ENCODE results near the gene DPP8.

GRCh38 chr15:65393557-65393956 is 123.9 kb downstream of the DPP8 start:
- no peak for TF ChIP-seq POLR2A (IDR thresholded peaks at IDR 0.05)
- TF ChIP-seq CTCF (IDR thresholded peaks at IDR 0.05), result no peak
- TF ChIP-seq POLR2AphosphoS5 (IDR thresholded peaks at IDR 0.05), result no peak
- no peak for TF ChIP-seq EP300 (IDR thresholded peaks at IDR 0.05)
